ENCODE data around the gene ST6GALNAC3.

Gene ST6GALNAC3

GRCh38 chr1:76470166-76470565 is 395.6 kb downstream of the ST6GALNAC3 start:
- DNase-seq: no peak

- DNase-seq: no peak
Observed at GRCh38 chr1:76471536-76471935, 397.0 kb downstream of the ST6GALNAC3 start.

- DNase-seq: no peak
Observed at GRCh38 chr1:76473591-76473990, 399.0 kb downstream of the ST6GALNAC3 start.

GRCh38 chr1:76474922-76475321 is 400.4 kb downstream of the ST6GALNAC3 start:
- no peak for DNase-seq

GRCh38 chr1:76477156-76477555 is 402.6 kb downstream of the ST6GALNAC3 start:
- no peak for DNase-seq

GRCh38 chr1:76480827-76481226 is 406.3 kb downstream of the ST6GALNAC3 start:
- DNase-seq: no peak

- DNase-seq: no peak
Observed at GRCh38 chr1:76481672-76482071, 407.1 kb downstream of the ST6GALNAC3 start.

GRCh38 chr1:76482272-76482671 is 407.7 kb downstream of the ST6GALNAC3 start:
- no peak for DNase-seq

GRCh38 chr1:76491737-76492136 is 417.2 kb downstream of the ST6GALNAC3 start:
- DNase-seq: no peak

GRCh38 chr1:76492752-76493430 is 418.3 kb downstream of the ST6GALNAC3 start:
- DNase-seq: no peak

- no peak for DNase-seq
Observed at GRCh38 chr1:76494807-76495206, 420.3 kb downstream of the ST6GALNAC3 start.

GRCh38 chr1:76496871-76497270 is 422.3 kb downstream of the ST6GALNAC3 start:
- DNase-seq: no peak

GRCh38 chr1:76500116-76500515 is 425.6 kb downstream of the ST6GALNAC3 start:
- no peak for DNase-seq

GRCh38 chr1:76501136-76501535 is 426.6 kb downstream of the ST6GALNAC3 start:
- no peak for DNase-seq

- no peak for DNase-seq
Observed at GRCh38 chr1:76501586-76502219, 427.2 kb downstream of the ST6GALNAC3 start.

- no peak for DNase-seq
Observed at GRCh38 chr1:76503100-76503499, 428.6 kb downstream of the ST6GALNAC3 start.

GRCh38 chr1:76503736-76504135 is 429.2 kb downstream of the ST6GALNAC3 start:
- DNase-seq: no peak

- DNase-seq: no peak
Observed at GRCh38 chr1:76507376-76507775, 432.8 kb downstream of the ST6GALNAC3 start.

- no peak for DNase-seq
Observed at GRCh38 chr1:76508871-76509270, 434.3 kb downstream of the ST6GALNAC3 start.

- DNase-seq: no peak
Observed at GRCh38 chr1:76510672-76511557, 436.4 kb downstream of the ST6GALNAC3 start.

GRCh38 chr1:76511558-76512179 is 437.1 kb downstream of the ST6GALNAC3 start:
- DNase-seq: no peak

- DNase-seq: no peak
Observed at GRCh38 chr1:76530953-76531352, 456.4 kb downstream of the ST6GALNAC3 start.

- DNase-seq: no peak
Observed at GRCh38 chr1:76541618-76542017, 467.1 kb downstream of the ST6GALNAC3 start.

Measured in effector CD8-positive, alpha-beta T cell (primary cell).